Right hindlimb (tissue), 1 donor: ENCODE data around the gene CCR7.
"Not testable (repeated sequence)": the region's sequence is repeated elsewhere in the genome, so short reads cannot be mapped to it uniquely, and the experiment has no call there.

Experiments
- DNase-seq: peaks from one replicate; pipeline ENCODE4 v3.0.0-alpha.2; 2018

CCR7 gene

DNA sequence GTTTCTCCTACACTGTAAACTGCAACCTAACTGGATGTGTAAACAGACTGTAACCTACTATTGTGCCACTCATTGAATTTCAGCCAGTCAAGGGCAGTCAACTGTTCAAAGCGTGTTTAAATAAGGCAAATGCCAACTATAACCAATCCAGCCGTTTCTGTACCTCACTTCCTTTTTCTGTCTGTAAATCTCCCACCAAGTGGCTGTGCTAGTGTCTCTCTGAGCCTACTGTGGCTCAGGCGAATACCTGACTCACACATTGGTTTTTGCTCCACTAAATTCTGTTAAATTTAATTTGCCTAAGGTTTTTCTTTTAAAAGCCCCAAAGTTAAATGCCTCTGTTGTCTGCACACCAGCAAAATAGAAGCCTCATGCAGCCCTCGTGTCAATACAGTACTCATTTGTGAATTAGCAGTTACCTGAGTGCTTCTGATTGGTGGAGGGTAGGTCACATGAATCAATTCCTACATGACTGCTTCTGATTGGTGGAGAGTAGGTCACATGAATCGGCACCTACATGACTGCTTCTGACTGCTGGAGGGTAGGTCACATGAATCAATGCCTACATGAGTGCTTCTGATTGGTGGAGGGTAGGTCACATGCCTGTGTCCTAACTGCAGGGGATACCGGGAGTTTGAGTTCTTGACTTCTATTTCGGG, 31.1 kb upstream of the CCR7 start:
- DNase-seq = no peak

DNA sequence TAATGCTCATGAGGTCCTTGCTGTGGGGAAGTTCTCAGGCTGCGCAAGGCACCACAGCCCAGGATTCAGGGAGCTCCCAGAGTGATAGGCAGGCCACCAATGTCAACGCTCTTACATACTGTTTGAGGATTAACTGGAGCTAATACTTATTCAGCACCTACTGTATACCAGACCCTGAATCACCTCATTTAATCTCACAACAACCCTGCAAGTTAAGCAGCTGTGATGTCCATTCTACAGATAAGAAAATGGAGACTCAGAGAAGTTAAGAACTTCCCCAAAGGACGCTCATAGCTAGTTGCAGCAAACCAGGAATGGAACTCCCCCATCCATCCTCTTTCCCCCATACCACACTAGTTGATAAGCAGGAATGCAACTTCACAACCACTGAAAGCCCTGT, 25.5 kb upstream of the CCR7 start:
- no peak for DNase-seq

DNA sequence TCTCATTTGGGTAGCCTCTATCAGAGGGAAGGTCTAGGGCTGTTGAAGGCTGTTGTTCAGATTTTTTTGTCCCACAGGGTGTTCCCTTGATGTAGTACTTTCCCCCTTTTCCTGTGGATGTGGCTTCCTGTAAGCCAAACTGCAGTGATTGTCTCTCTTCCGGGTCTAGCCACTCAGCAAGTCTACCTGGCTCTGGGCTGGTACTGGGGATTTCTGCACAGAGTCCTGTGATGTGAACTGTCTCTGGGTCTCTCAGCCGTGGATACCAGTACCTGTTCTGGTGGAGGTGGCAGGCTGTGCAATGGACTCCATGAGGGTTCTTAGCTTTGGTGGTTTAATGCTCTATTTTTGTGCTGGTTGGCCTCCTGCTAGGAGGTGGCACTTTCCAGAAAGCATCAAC, 23.3 kb upstream of the CCR7 start:
- DNase-seq = no peak

DNA sequence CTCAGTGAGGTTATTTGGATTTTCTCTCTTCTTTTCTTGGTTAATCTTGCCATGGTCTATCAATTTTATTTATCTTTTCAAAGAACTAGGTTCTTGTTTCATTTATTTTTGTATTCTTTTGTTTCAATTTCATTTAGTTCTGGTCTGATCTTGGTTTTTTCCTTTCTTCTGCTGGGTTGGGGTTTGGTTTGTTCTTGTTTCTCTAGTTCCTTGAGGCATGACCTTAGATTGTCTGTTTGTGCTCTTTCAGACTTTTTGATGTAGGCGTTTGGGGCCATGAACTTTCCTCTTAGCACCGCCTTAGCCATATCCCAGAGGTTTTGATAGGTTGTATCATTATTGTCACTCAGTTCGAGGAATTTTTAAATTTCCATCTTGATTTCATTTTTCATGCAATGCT, 21.0 kb upstream of the CCR7 start:
- DNase-seq = not testable (repeated sequence)

DNA sequence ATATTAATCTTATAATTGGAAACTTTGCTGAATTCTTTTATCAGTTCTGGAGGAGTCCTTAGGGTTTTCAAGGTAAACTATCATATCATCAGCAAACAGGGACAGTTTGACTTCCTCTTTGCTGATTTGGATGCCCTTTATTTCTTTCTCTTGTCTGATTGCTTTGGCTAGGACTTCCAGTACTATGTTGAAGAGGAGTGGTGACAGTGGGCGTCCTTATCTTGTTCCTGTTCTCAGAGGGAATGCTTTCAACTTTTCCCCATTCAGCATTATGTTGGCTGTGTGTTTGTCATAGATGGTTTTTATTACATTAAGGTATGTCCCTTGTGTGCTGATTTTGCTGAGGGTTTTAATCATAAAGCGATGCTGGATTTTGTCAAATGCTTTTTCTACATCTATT, 19.7 kb upstream of the CCR7 start:
- DNase-seq = not testable (repeated sequence)

DNA sequence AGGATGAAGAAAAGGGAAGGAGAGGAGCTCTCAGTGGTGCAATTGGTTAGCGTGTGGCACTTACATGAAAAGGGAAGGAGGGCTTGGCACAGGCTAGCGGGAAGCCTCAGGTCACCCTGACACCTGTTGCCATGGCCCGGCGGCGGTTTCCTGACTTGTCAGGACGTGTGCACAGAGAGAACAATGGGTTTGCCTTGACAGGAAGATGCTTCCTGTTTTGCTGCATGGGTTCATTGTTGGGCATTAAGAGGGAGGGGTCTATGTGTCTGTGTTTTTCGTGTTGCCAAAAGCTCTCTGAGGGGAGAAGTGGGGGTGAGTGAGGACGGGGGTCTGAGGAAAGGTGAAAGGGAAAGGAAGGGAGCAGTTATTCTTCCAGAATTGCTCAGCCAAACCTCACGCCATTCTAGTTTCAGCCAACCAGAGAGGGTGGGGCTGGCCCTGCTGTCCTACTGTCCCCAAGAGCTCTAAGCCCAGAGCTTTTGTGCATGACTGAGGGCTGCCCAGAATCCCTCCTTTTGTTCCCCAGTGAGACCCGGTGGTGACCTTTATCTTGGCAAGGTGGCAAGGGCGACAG, 17.1 kb upstream of the CCR7 start:
- DNase-seq = peak; percentile 44

DNA sequence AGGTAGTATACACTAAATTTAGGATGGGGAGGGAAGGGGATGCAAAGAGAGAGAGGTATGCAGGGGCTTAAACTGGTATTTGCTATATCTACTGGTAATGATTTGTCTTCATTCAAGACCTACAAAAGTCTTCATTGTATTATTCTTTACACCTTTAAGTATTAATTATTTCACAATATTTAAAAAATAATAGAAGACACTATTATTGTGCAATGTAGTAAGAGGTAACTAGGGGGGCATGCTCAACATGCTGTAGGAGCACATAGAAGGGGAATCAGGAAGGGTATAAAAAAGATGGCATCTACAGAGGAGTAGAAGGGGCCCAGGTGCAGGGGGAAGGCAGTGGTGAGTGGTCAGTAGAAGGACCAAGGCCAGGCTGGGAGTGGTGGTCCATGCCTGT, 14.9 kb upstream of the CCR7 start:
- DNase-seq = no peak

DNA sequence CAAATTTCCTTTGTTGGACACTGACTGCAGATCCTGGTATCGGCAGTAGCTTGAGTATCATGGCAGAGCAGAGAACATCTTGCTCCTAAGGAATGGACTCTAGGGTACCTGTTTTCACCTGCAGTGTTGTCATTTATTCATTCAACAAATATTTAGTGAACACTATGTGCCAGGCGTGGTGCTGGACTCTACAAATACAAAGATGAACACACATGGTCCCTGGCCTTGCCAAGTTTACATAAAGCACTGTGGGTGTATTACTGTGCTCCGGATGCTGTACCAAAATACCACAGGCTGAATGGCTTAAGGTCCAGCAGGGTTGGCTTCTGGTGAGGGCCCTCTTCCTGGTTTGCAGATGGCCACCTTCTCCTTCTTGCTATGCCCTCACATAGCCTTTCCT, 14.2 kb upstream of the CCR7 start:
- DNase-seq = no peak

DNA sequence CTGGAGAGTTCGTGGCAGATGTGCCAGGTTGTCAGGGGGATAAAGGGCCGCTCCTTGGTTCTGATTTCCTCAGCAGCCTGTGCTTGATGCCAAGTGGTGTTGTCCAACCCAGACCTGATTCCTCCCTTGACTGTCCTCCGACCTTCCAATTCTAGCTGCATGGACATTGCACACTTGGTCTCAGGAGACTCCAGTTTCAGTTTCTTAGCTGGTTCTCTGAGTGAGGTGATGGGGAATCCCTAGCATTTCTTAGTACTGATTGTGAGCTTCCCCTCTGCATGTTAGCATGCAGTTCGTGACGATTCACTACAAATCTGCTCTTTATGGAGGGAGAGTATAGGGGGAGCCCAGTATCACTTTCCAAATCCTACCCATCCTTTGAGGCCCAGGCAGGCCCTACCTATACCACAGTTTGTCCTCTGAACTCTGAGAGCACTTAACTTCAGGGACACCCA, 12.4 kb upstream of the CCR7 start:
- DNase-seq = no peak

DNA sequence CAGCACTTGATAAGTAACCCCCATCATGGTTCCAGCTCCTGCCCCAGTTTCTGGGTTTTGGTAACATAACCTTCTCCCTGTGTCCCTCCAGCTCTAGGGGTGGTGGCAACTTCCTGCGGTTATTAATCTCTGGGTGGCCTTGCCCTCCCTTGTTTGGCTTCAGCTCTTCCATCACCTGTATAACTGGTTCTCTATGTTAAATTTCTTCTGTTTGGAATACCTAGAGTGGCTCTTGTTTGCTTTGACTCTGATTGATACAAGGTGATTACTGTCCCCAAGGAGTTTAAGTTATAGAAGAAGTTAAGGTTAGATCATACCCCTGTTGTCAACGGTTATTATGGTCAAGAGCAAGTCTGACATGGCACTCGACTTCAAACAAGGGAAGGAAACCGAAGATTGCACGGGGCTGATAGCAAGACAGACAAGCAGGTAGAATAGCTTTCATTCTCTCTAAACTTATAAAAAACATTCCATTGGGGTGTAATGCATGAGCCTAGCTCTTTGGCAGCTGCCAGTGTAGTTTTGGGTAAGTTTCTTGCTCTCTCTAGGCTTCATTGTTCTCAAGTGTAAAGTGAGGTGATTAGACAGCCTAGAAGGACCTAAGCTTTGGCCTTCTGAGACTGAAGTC, 11.0 kb upstream of the CCR7 start:
- DNase-seq = no peak

DNA sequence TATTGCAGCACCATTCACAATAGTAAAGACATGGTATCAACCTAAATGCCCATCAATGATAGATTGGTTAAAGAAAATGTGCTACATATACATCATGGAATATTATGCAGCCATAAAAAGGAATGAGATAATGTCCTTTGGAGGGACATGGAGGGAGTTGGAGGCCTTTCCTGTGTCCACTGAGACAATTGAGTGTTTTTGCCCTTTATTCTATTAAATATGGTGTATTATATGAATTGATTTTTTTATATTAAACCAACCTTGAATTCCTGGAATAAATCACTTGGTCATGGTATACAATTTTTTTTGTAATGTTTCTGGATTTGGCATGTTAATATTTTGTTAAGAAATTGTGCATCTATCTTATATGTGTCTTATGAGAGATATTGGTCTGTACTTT, 9.0 kb upstream of the CCR7 start:
- DNase-seq = no peak

DNA sequence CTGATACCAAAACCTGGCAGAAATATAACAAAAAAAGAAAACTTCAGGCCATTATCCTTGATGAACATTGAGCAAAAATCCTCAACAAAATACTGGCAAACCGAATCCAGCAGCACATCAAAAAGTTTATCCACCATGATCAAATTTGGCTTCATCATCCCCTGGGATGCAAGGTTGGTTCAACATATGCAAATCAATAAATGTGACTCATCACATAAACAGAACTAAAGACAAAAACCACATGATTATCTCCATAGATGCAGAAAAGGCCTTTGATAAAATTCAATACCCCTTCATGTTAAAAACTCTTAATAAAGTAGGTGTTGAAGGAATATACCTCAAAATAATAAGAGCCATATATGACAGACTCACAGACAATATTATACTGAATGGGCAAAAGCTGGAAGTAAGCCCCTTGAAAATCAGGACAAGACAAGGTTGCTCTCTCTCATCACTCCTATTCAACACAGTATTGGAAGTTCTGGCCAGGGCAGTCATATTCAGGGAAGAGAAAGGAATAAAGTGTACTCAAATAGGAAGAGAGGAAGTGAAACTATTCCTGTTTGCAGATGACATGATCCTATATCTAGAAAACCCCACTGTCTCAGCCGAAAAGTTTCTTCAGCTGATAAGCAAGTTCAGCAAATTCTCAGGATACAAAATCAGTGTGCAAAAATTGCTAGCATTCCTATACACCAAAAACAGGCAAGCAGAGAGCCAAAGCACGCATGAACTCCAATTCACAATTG, 7.1 kb upstream of the CCR7 start:
- DNase-seq = not testable (repeated sequence)

DNA sequence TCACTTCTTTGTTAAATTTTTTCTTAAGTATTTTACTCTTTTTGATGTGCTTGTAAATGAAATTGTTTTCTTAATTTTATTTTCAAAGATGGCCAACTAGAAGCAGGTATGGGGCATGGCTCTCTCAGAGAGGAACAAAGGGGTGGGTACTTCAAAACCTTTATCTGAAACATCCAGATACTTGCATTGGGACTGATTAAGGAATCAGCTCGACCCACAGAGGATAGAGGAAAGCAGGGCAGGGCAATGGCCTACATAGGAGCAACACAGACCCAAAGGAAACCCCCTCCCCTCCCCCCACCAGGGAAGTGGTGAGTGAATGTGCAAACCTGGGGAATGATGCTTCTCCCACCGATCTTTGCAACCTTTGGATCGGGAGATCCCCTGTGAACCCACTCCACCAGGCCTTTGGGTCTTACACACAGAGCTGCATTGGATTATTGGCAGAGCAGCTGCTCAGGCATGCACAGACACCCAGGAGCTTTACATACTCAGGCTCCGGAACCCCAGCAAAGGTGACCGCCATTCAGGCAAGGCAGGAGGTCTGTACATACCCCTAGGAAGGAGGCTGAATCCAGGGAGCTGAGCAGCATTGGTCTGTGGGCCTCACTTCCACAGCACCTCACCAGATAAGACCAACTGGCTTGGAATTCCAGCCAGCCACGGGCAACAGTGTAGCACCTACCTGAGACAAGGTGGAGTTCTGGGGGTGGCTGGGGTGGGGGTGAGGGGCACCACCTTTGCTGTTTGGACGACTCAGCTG, 3.0 kb upstream of the CCR7 start:
- no peak for DNase-seq

DNA sequence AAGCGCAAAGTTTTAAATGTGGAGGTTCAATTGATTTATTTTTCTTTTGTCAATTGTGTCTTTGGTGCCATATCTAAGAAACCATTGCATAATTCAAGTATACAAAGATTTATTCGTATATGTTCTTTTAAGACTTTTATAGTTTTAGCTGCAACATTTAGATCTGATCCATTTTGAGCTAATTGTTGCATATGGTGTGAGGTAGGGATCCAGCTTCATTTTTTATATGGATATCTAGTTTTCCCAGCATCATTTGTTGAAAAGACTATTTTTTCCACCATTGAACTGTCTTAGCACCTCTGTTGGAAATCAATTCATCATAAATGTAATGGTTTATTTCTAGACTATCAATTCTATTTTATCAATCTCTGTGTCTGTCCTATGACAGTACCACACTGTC, 2.1 kb upstream of the CCR7 start:
- no peak for DNase-seq

DNA sequence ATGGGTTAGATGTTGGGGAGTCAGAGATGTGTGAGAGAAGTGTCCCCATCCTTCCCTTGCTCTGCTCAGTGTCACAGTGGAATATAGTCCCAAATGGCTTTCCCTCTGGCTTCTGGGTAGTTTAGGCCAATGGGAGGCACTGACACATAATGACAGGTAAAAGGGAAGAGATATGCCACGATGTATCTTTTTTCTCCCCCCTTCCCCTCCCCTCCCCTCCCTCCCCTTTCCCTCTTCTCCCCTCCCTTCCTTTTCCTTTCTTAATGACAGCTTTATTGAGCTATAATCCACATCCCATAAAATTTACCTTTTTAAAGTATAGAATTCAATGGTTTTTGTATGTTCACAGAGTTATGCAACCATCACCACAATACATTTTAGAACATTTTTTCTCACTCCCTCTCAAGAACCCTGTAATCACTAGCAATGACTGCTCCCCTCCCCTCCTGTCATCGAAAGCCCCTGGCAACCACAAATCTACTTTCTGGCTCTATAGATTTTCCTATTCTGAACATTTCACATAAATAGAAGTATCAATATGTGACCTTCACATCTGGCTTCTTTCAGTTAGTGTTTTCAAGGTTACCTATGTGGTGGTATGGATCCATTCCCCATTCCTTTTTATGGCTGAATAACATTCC, 617 bp upstream of the CCR7 start:
- DNase-seq = no peak

DNA sequence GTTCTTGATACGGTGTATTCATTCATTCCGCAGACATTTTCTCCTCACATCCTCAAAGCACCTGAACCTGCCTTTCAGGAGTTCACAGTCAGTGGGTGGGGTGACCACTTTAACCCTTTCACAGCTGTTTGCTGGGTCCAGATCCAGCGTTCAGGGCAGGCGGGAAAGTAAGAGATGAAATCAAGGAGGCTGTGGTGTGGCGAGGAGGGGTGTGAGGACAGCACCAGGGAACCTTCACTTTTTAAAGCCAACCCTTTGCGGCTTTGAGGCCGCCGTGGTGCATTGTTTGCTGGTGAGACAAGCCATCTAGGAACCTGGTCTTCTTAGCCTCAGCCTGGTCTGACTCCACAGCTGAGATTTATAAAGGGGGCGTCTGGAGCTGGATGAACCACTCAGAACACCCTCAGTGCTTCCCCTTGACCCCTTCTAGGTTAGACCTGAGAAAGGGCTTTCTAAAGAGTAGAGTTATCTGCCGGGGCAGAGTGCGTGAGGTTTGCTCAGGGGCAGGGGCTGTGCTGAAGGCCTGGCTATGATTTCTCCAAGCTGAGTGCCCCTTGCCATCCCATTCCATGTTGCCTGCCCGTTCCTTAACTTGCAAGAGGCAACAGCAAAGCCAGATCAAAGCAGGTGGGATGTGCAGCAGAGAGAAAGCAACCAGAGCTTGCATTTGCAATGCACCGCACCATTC, 933 bp downstream of the CCR7 start:
- no peak for DNase-seq

DNA sequence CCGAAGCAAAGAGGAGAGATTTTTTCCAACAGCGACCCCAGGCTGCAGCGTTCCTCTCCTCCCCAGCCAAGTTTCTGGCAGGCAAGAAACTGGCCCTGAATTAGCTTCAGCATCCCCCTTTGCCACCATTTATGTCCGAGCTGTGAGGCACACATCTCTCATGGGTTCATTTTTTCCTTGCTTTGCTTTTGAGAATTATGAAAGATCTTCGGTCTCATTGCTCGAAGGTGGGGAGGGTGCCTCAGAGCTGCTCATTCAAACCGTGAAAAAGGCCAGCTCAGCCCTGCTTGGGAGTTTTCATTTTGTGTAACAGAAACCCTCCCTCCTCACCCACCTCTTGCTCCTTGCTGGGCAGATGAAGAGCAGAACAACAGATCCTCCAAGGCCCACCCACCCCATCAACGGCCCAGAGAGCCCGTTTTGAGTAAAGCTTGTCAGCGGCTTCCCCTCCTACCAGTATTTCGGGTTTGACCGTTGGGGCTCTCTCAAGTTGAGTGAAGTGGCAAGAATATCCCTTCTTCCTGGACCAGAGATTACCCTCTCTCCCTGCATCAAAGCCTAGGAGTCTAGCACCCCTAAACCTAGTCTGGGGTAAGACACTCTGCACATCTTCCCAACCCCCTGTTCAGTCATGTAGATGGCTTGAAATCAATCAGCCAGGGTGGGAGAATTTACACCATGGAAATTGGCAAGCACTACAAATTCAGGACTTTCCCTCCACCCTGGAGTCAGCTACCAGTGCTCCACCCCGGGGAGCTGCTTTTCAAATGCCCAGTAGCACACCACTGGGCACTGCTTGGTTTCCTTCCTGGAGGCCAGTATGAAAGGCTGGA, 1.8 kb downstream of the CCR7 start:
- DNase-seq = no peak

DNA sequence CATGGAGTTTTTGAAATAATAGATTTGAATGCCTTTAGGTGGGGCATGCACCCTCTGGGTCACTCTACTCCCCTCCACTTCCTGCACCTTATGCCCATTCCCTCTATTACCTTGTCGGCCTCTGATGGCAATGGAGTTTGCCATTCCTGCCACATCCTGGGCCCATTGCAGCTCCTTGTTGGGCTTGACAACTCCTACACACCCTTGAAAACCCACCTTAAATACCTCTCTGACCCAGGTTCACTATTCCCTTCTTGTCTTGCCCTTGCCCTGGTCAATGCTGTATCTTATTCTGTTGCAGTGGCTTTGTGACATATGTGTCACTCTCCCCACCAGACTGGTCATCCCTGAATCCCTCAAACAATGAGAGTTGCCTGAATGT, 2.4 kb downstream of the CCR7 start:
- no peak for DNase-seq

DNA sequence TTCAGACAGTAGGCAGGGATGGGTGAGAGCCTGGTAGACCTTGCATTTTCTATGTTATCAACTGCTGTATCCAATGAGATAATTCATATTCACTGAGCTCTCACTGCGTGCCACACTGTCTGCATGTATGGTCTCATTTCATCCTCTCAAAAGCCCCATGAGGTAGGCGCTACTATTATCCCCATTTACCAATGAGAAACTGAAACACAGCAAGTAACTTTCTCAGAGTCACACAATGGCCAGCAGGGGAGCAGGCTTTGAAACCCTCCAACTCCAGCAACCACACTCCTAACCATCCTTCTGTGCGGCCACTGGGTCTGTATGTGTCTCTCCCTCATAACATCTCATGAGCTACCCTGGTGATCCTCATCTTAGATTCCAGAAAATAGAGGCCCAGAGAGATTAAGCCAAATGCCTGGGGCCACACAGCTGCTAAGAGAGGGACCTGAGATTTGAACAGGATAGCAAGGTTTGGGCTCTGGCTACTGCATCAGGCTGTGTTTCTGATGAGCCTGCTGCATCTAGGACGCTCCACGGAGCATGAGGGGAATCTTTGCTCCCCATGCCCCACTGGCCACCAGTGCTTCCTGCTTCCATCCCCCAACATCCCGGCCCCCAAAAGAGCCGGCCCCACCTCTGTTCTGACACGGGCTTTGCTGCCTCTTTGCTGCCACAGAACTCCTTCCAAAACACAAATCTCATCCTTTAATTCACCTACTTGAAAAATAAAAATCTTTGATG, 3.2 kb downstream of the CCR7 start:
- no peak for DNase-seq

DNA sequence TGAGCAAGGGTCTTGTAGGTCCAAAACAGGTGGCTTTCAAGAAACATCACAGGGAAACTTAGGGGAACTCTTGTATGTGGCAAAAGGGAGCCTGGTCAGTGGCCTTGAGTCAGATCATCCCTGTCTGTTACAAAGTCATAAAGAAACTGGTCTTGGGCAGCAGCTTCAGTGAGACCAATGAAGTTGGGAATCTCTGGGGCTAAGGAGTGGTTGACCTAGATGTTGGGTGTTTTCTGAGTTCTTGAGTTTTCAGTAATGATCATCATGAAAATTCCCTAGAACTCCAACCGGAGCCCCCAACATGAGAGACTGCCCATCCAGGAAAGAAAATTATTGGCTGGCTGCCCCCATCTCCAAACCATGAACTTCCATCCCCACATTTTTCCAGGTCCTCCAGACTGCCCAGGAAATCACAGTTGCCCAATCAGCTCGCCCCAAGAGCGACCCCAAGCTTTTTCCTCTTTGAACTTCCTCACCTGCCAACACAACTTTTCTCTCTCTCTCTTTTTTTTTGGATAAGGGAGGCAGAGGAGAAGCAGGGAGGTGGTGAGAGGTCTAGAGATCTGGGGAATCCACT, 3.9 kb downstream of the CCR7 start:
- no peak for DNase-seq
